ENCODE results near the gene LRCH3. TPM values are rescaled to one million over a fixed set of nuclear protein-coding genes. Genes with fewer than 3 reads are reported as not detected.

The LRCH3 gene
- polyA plus RNA-seq, 3 donors = 4.1 to 19.4 (median 7.4) TPM

DNA sequence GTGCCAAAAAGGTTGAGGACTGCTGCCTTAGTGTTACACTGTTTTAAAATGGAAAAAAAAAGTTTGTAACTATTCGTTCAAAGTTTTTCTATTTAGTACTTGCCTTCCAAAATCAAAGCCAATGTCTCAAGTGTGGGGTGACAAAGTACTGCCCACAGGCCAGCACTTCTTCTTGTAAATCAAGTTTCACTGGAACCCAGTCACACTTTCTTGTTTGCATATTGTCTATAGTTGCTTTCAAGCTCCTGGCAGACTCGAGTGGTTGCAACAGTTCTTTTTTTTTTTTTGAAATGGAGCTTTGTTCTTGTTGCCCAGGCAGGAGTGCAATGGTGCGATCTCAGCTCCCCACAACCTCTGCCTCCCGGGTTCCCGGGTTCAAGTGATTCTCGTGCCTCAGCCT, 83.6 kb downstream of the LRCH3 start:
- Mint-ChIP-seq H3K36me3 (peaks cover 55 to 64% of the 10 kb centered on the region in 2 donors), H3K4me1 (peaks cover 12% of the 10 kb centered on the region), H3K9me3 (no peaks in the 10 kb centered on the region), H3K27me3 (ENCODE audit: low read depth in 3 of 3) (no peaks in the 10 kb centered on the region), H3K4me3 (no peak overlapping the region), H3K27ac (no peak overlapping the region)
- TF ChIP-seq, protein P1, sequence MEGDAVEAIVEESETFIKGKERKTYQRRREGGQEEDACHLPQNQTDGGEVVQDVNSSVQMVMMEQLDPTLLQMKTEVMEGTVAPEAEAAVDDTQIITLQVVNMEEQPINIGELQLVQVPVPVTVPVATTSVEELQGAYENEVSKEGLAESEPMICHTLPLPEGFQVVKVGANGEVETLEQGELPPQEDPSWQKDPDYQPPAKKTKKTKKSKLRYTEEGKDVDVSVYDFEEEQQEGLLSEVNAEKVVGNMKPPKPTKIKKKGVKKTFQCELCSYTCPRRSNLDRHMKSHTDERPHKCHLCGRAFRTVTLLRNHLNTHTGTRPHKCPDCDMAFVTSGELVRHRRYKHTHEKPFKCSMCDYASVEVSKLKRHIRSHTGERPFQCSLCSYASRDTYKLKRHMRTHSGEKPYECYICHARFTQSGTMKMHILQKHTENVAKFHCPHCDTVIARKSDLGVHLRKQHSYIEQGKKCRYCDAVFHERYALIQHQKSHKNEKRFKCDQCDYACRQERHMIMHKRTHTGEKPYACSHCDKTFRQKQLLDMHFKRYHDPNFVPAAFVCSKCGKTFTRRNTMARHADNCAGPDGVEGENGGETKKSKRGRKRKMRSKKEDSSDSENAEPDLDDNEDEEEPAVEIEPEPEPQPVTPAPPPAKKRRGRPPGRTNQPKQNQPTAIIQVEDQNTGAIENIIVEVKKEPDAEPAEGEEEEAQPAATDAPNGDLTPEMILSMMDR (IDR thresholded peaks at IDR 0.05) = no peak
- Histone ChIP-seq H3K4me1 (ENCODE audit: control insufficient read depth in 1 of 2, insufficient read depth in 2 of 2, low read length in 2 of 2) (peaks cover 5 to 14% of the 10 kb centered on the region in 2 donors), H3K79me2 (ENCODE audit: insufficient read depth, low read length) (no peaks in the 10 kb centered on the region), H3K4me3 (replicated peaks in 1 of 3; ENCODE audit: low read depth in 2 of 3, low read length in 3 of 3) (no peak overlapping the region), H3K27ac (ENCODE audit: low read depth in 1 of 2, low read length in 2 of 2) (no peak overlapping the region), H3K27me3 (ENCODE audit: control insufficient read depth in 2 of 2, insufficient read depth in 2 of 2, low read length in 2 of 2) (no peaks in the 10 kb centered on the region), H3K36me3 (replicated peaks in 1 of 2; ENCODE audit: control insufficient read depth in 1 of 2, insufficient read depth in 2 of 2, low read length in 2 of 2) (peaks cover 41 to 71% of the 10 kb centered on the region in 2 donors), H3K9me3 (replicated peaks in 1 of 2; ENCODE audit: control insufficient read depth in 1 of 2, insufficient read depth in 1 of 2, low read length in 2 of 2) (no peaks in the 10 kb centered on the region), H3K9ac (ENCODE audit: insufficient read depth, low read length, poor library complexity, severe bottlenecking) (no peak overlapping the region), H3K4me2 (replicated peaks; ENCODE audit: extremely low read depth, low read length, poor library complexity, severe bottlenecking) (no peak overlapping the region), H2AFZ (ENCODE audit: insufficient read depth, low read depth, low read length, poor library complexity, severe bottlenecking) (no peak overlapping the region), H4K20me1 (ENCODE audit: insufficient read depth, low read length) (no peaks in the 10 kb centered on the region)
- intact Hi-C loops (cut with micrococcal nuclease) = no loop called here
- WGBS (ENCODE audit: insufficient coverage) = 94% methylated on average over 6 of the region's 6 CpGs
- no peak for DNase-seq

GRCh38 chr3:197877902-197878301, 86.8 kb downstream of the LRCH3 start:
- Histone ChIP-seq H3K9me3 (replicated peaks in 1 of 2; ENCODE audit: control insufficient read depth in 1 of 2, insufficient read depth in 1 of 2, low read length in 2 of 2) (no peaks in the 10 kb centered on the region), H3K27ac (ENCODE audit: low read depth in 1 of 2, low read length in 2 of 2) (peak overlapping the region in 1 of 2 donors; percentile 58), H2AFZ (ENCODE audit: insufficient read depth, low read depth, low read length, poor library complexity, severe bottlenecking) (no peak overlapping the region), H3K27me3 (ENCODE audit: control insufficient read depth in 2 of 2, insufficient read depth in 2 of 2, low read length in 2 of 2) (no peaks in the 10 kb centered on the region), H3K9ac (ENCODE audit: insufficient read depth, low read length, poor library complexity, severe bottlenecking) (no peak overlapping the region), H3K79me2 (ENCODE audit: insufficient read depth, low read length) (no peaks in the 10 kb centered on the region), H4K20me1 (ENCODE audit: insufficient read depth, low read length) (no peaks in the 10 kb centered on the region), H3K4me1 (ENCODE audit: control insufficient read depth in 1 of 2, insufficient read depth in 2 of 2, low read length in 2 of 2) (peaks cover 11 to 25% of the 10 kb centered on the region in 2 donors), H3K36me3 (replicated peaks in 1 of 2; ENCODE audit: control insufficient read depth in 1 of 2, insufficient read depth in 2 of 2, low read length in 2 of 2) (peaks cover 24 to 53% of the 10 kb centered on the region in 2 donors), H3K4me3 (replicated peaks in 1 of 3; ENCODE audit: low read depth in 2 of 3, low read length in 3 of 3) (peak overlapping the region in 1 of 3 experiments; percentile 7), H3K4me2 (replicated peaks; ENCODE audit: extremely low read depth, low read length, poor library complexity, severe bottlenecking) (peak overlapping the region; percentile 21)
- no peaks in the 10 kb centered on the region for H3K27me3 Mint-ChIP-seq (ENCODE audit: low read depth in 3 of 3)
- no peak overlapping the region for H3K4me3 Mint-ChIP-seq
- no peak for DNase-seq
- peaks cover 38 to 52% of the 10 kb centered on the region in 2 donors for H3K36me3 Mint-ChIP-seq
- TF ChIP-seq, protein P1 (IDR thresholded peaks at IDR 0.05) = no peak
- no peaks in the 10 kb centered on the region for H3K9me3 Mint-ChIP-seq
- intact Hi-C loops (cut with micrococcal nuclease) = no loop called here
- peak overlapping the region in 4 of 7 donors; percentile 46 to 90 (median 76) for H3K27ac Mint-ChIP-seq
- peaks cover 22% of the 10 kb centered on the region for H3K4me1 Mint-ChIP-seq
- 94% methylated on average over 3 of the region's 4 CpGs for WGBS (ENCODE audit: insufficient coverage)
